ENCODE measurements around the gene FAM98B.

FAM98B gene

GRCh38 chr15:38534691-38535090 is 80.8 kb downstream of the FAM98B start:
- in situ Hi-C loops (cut with MboI; ENCODE audit: low sequenced_read_pairs) = no loop called here

- in situ Hi-C loops (cut with MboI; ENCODE audit: low sequenced_read_pairs) = no loop called here
These were observed 81.7 kb downstream of the FAM98B start for GRCh38 chr15:38535491-38536200.

- in situ Hi-C loops (cut with MboI; ENCODE audit: low sequenced_read_pairs) = no loop called here
These were observed 82.3 kb downstream of the FAM98B start for GRCh38 chr15:38536201-38536676.
